CD8-positive, alpha-beta memory T cell (primary cell): ENCODE measurements around the gene AJAP1. TPM values are rescaled to one million over a fixed set of nuclear protein-coding genes. Genes with fewer than 3 reads are reported as not detected.

Experiments used
- CTCF ChIA-PET: fragments of 350-600 bp; sonication (Branson Sonifier 250); formaldehyde crosslinking; loops from one replicate; lab custom pipeline; 2021; ENCODE audit warnings: antibody characterized with exemption; lab: Charles Lee
- POLR2A ChIA-PET: fragments of 350-600 bp; sonication (Branson Sonifier 250); formaldehyde crosslinking; loops from one replicate; lab custom pipeline; 2021; ENCODE audit warnings: antibody characterized with exemption; lab: Charles Lee
- DNase-seq, 5 donors: peaks; one replicate each; pipeline versions ENCODE4 v3.0.0 to v3.0.0-alpha.2; 2020 to 2022; ENCODE audit warnings: mixed read lengths in 1 of 5
- H3K27ac ChIP-seq: one replicate; pipeline ENCODE4 v1.7.0; 2013; ENCODE audit warnings: low read depth, mild to moderate bottlenecking, low read length, moderate library complexity
- H3K27me3 ChIP-seq: 2 replicates; pipeline ENCODE4 v1.7.0; 2013; ENCODE audit warnings: low read length, mild to moderate bottlenecking; ENCODE audit not compliant: insufficient read depth, poor library complexity, severe bottlenecking
- H3K36me3 ChIP-seq: 2 replicates; pipeline ENCODE4 v1.7.0; 2013; ENCODE audit warnings: mild to moderate bottlenecking, low read length, moderate library complexity; ENCODE audit not compliant: insufficient read depth
- H3K4me1 ChIP-seq: 2 replicates; pipeline ENCODE4 v1.7.0; 2013; ENCODE audit warnings: mild to moderate bottlenecking, low read length, moderate library complexity; ENCODE audit not compliant: insufficient read depth
- H3K4me3 ChIP-seq: 2 replicates; pipeline ENCODE4 v1.7.0; 2013; ENCODE audit warnings: mild to moderate bottlenecking, low read length
- H3K9me3 ChIP-seq: 2 replicates; pipeline ENCODE4 v1.7.0; 2013; ENCODE audit warnings: mild to moderate bottlenecking, low read length
- H3K27ac Mint-ChIP-seq, 8 donors: one replicate each; pipeline ENCODE4 v1.8.0; 2020 to 2021; ENCODE audit warnings: mixed read lengths in 8 of 8, mild to moderate bottlenecking in 6 of 8, inconsistent platforms in 3 of 8, moderate library complexity in 3 of 8
- H3K27me3 Mint-ChIP-seq, 2 donors: one replicate each; pipeline ENCODE4 v1.8.0; 2020 to 2021; ENCODE audit warnings: mixed read lengths in 2 of 2, mild to moderate bottlenecking in 1 of 2, moderate library complexity in 1 of 2
- H3K36me3 Mint-ChIP-seq, 3 donors: one replicate each; pipeline ENCODE4 v1.8.0; 2020 to 2021; ENCODE audit warnings: mixed read lengths in 3 of 3, inconsistent platforms in 1 of 3, mild to moderate bottlenecking in 1 of 3
- H3K4me1 Mint-ChIP-seq, 3 donors: one replicate each; pipeline ENCODE4 v1.8.0; 2020 to 2021; ENCODE audit warnings: mixed read lengths in 3 of 3, inconsistent platforms in 1 of 3, mild to moderate bottlenecking in 1 of 3
- H3K4me3 Mint-ChIP-seq, 7 donors: one replicate each; pipeline ENCODE4 v1.8.0; 2020 to 2021; ENCODE audit warnings: mixed read lengths in 7 of 7, mild to moderate bottlenecking in 6 of 7, moderate library complexity in 4 of 7, inconsistent platforms in 2 of 7
- H3K9me3 Mint-ChIP-seq, 5 donors: one replicate each; pipeline ENCODE4 v1.8.0; 2020 to 2022; ENCODE audit warnings: mixed read lengths in 5 of 5, mild to moderate bottlenecking in 3 of 5, moderate library complexity in 2 of 5, inconsistent platforms in 1 of 5
- polyA plus RNA-seq: library from polyadenylated mRNA; unstranded; fragments of 300-500 nt; fragmentation: Illumina TruSeq; gene quantifications from one replicate; pipeline ENCODE4 v1.2.3, GENCODE V29; 2021
- total RNA-seq, 2 experiments: library from RNA; stranded (reverse); gene quantifications; one replicate each; pipeline ENCODE4 v1.2.3, GENCODE V29; 2021

AJAP1 gene
- total and polyA plus RNA-seq, 3 experiments from 2014 or later, result not detected

DNA sequence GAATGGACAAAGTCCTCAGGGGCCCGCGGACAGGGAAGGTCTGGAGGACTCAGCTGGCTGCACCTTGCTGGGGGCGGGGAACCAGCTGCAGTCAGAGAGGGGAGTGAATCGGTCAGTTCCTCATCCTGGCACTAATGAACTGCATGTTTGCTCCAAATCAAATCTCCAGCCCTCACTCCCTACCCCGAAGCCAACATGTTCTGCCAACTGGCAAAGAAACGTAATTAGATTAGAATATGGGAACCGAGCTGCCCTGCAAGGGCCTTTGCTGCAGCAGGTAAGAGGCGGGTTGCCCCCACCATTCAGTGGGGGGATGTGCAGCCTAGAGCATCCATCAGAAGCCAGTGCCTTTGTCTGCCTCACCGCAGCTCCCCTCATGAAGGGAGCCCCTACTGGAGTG, 121.1 kb downstream of the AJAP1 start:
- no peak overlapping the region for H3K4me3 Mint-ChIP-seq
- CTCF ChIA-PET, result no interaction called here
- no peak overlapping the region for H3K4me3 ChIP-seq
- H3K9me3 ChIP-seq, result no peaks in the 10 kb centered on the region
- no peaks in the 10 kb centered on the region for H3K4me1 Mint-ChIP-seq
- H3K36me3 ChIP-seq, result no peaks in the 10 kb centered on the region
- no peak for DNase-seq
- H3K36me3 Mint-ChIP-seq, result no peaks in the 10 kb centered on the region
- H3K27ac Mint-ChIP-seq, result peak overlapping the region in 1 of 8 donors; percentile 71
- H3K27me3 Mint-ChIP-seq, result peaks cover 0 to 4% of the 10 kb centered on the region in 2 donors
- H3K27me3 ChIP-seq, result no peaks in the 10 kb centered on the region
- H3K4me1 ChIP-seq, result no peaks in the 10 kb centered on the region
- H3K27ac ChIP-seq, result no peak overlapping the region
- POLR2A ChIA-PET, result no interaction called here
- H3K9me3 Mint-ChIP-seq, result no peaks in the 10 kb centered on the region

DNA sequence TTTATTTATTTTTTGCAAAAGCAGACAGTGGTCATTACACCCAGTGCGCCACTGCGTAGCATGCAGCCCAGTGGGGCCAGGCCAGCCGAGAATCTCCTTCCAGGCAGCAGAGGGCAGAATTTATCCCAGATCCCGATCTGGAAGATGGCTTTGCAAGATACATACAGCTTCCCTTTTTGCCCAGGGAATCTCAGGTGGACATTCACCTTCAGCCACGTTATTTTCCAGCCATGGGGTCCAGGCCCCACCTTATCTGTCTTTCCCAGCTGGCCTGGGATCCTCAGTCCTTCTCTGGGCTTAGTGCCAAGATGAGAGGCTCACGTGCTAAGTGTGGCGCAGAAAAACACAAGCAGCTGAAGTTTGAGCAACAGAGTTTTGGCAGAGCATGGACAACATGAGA, 123.6 kb downstream of the AJAP1 start:
- Histone ChIP-seq H3K27ac (no peak overlapping the region), H3K4me3 (no peak overlapping the region), H3K4me1 (no peaks in the 10 kb centered on the region), H3K36me3 (no peaks in the 10 kb centered on the region), H3K27me3 (no peaks in the 10 kb centered on the region), H3K9me3 (no peaks in the 10 kb centered on the region)
- ChIA-PET POLR2A (no interaction called here), CTCF (no interaction called here)
- Mint-ChIP-seq H3K36me3 (no peaks in the 10 kb centered on the region), H3K27me3 (peaks cover 0 to 4% of the 10 kb centered on the region in 2 donors), H3K9me3 (no peaks in the 10 kb centered on the region), H3K27ac (no peak overlapping the region), H3K4me1 (no peaks in the 10 kb centered on the region), H3K4me3 (no peak overlapping the region)
- DNase-seq, result no peak

DNA sequence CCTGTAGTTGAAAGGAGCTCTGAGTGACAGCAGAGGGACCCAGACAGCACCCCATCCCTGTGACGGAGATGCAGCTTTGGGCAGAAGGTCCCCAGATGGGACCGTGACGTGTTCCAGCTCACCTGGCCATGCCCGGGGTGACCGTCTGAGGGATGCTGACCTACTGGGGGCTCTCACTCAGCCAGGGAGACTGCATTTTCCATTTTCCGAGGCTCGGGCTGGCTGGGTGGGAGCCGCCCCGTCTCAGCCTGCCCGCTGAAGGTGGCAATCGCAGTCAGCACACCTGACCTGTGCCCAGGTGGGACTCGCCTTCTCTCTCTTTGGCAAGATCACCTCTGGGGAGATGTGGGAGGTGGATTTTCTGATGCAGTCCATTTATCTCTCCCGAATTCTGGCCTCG, 127.2 kb downstream of the AJAP1 start:
- no peaks in the 10 kb centered on the region for H3K27me3 ChIP-seq
- no peaks in the 10 kb centered on the region for H3K9me3 Mint-ChIP-seq
- POLR2A ChIA-PET, result no interaction called here
- no peaks in the 10 kb centered on the region for H3K36me3 ChIP-seq
- peaks cover 0 to 4% of the 10 kb centered on the region in 2 donors for H3K27me3 Mint-ChIP-seq
- no peak overlapping the region for H3K4me3 ChIP-seq
- no peaks in the 10 kb centered on the region for H3K4me1 Mint-ChIP-seq
- no peaks in the 10 kb centered on the region for H3K4me1 ChIP-seq
- DNase-seq, result no peak
- H3K27ac Mint-ChIP-seq, result peak overlapping the region in 1 of 8 donors; percentile 70
- CTCF ChIA-PET, result no interaction called here
- H3K36me3 Mint-ChIP-seq, result no peaks in the 10 kb centered on the region
- H3K9me3 ChIP-seq, result no peaks in the 10 kb centered on the region
- no peak overlapping the region for H3K27ac ChIP-seq
- H3K4me3 Mint-ChIP-seq, result no peak overlapping the region

DNA sequence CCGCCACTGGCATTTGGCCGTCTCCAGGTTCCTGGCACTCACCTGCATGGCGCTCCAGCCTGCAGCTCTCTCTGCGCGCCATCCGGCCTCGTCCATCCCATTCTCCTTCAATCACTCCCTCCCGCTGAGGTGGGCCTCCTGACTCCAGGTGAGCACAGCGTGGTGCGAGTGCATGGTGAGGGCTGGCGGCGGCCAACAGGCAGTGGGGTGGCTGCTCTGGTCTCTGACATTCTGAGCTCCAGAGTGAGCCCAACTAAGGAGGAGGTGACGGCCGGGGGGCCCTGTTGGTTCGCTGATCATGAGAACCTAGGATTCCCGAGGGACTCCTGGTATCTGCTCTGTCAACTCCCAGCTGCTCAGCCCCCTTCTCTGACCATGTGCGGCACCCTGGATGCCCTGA, 130.4 kb downstream of the AJAP1 start:
- CTCF ChIA-PET, result no interaction called here
- POLR2A ChIA-PET, result no interaction called here

DNA sequence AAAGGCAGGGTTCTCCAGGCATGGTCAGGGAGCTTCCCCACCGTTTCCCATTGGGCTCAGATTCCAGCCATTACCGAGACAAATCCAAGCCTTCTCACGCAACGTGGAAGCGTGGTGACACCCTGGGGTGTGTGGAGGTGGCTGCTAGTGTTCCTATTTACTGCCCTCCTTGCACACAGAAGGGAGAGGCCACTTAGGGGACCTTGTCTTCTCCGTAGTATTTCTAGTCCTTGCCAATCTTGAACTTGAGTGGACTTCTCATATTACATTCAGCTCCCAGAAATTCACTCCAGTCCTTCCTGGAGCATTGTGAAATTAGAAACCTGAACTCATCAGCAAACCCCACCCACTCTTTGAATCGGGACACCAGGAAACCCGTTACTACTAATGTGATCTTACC, 131.6 kb downstream of the AJAP1 start:
- H3K4me1 ChIP-seq, result no peaks in the 10 kb centered on the region
- no peaks in the 10 kb centered on the region for H3K36me3 ChIP-seq
- Mint-ChIP-seq H3K4me1 (no peaks in the 10 kb centered on the region), H3K27me3 (peaks cover 2 to 17% of the 10 kb centered on the region in 2 donors), H3K27ac (no peak overlapping the region), H3K9me3 (no peaks in the 10 kb centered on the region), H3K4me3 (no peak overlapping the region), H3K36me3 (no peaks in the 10 kb centered on the region)
- H3K9me3 ChIP-seq, result no peaks in the 10 kb centered on the region
- POLR2A ChIA-PET, result no interaction called here
- H3K27ac ChIP-seq, result no peak overlapping the region
- DNase-seq, result no peak
- CTCF ChIA-PET, result no interaction called here
- H3K4me3 ChIP-seq, result no peak overlapping the region
- no peaks in the 10 kb centered on the region for H3K27me3 ChIP-seq

More for the DNA sequence above, 130.4 kb downstream of the AJAP1 start:
- Mint-ChIP-seq H3K4me1 (no peaks in the 10 kb centered on the region), H3K27me3 (peaks cover 4 to 14% of the 10 kb centered on the region in 2 donors), H3K27ac (peak overlapping the region in 1 of 8 donors; percentile 51), H3K36me3 (no peaks in the 10 kb centered on the region), H3K4me3 (no peak overlapping the region), H3K9me3 (no peaks in the 10 kb centered on the region)
- Histone ChIP-seq H3K27ac (no peak overlapping the region), H3K4me1 (no peaks in the 10 kb centered on the region), H3K27me3 (no peaks in the 10 kb centered on the region), H3K9me3 (no peaks in the 10 kb centered on the region), H3K4me3 (no peak overlapping the region), H3K36me3 (no peaks in the 10 kb centered on the region)
- no peak for DNase-seq

DNA sequence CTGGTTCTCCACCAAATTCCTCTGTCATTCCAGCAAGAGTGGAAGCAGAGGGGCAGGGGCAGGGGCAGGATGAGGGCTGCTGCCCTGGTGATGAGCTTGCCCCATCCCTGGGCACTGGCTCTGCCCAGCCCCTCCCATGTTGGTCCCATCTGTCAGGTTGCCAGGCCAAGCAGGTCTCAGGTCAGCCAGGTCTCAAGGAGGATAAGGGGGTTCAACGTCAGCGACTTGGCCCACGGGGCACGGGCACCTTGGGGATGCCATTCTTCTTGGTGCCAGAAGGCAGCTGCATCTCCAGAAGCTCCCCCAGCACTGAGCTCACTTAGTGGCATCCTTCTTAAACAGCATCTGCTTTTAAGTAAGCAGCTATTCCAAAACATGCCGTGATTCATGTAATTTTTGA, 133.1 kb downstream of the AJAP1 start:
- Mint-ChIP-seq H3K36me3 (no peaks in the 10 kb centered on the region), H3K27ac (no peak overlapping the region), H3K4me3 (no peak overlapping the region), H3K4me1 (no peaks in the 10 kb centered on the region), H3K9me3 (no peaks in the 10 kb centered on the region), H3K27me3 (peaks cover 2 to 17% of the 10 kb centered on the region in 2 donors)
- Histone ChIP-seq H3K27ac (no peak overlapping the region), H3K9me3 (no peaks in the 10 kb centered on the region), H3K36me3 (no peaks in the 10 kb centered on the region), H3K27me3 (no peaks in the 10 kb centered on the region), H3K4me3 (no peak overlapping the region), H3K4me1 (no peaks in the 10 kb centered on the region)
- POLR2A ChIA-PET, result no interaction called here
- no peak for DNase-seq
- CTCF ChIA-PET, result no interaction called here

DNA sequence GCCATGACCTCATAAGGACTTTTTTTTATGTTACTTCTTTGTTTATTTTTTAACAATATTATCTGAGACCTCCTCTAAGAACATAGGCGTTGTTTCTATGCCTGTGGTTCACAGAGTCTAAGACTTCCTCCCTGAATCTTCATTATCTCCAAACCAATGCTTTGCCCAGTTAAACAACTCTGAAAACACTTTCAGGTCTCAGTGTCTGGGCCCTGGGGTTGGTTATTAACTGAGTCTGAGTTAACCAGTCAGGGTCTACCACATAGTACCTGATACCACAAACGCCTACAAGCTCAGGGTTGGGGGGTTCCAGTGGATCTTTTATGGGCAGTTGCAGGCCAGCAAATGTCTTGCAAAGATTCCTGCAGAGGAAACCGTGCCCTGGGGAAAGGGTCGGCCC, 138.2 kb downstream of the AJAP1 start:
- POLR2A ChIA-PET, result no interaction called here
- H3K4me1 Mint-ChIP-seq, result no peaks in the 10 kb centered on the region
- DNase-seq, result no peak

DNA sequence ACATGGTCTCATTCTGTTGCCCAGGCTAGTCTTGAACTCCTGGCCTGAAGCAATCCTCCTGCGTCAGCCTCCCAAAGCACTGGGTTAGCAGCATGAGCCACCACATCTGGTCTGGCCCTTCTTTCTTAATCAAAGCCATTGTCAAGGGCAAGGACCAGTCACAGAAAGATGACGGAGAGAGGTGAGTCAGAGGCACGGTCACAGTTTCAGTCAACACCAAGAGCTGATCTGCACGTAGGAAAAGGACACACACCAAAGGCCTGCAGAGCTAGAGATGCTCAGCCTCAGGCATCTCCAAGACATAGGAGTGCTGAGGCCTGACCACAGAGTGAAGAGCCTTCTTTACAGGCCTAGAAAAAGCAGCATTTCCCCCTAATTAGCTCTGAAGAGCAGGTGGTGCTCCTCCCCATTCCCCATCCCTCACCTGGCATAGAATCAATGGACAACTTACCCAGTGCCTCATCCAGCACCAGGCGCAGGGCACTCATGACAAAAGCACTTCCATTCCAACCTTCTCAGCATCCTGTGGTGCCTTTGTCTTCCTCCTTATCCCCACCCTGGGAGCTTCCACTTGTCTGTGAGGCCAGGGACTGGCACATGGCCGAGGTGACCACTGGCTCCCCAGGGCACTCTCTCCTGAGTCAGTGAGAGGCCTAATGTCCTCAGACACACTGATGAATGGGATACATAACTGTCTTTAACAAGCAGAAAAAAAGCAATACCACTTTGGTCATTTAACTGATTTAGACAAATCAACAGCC, 139.8 kb downstream of the AJAP1 start:
- Mint-ChIP-seq H3K4me1 (no peaks in the 10 kb centered on the region), H3K9me3 (peaks cover 0 to 2% (median 0%) of the 10 kb centered on the region in 5 donors), H3K27me3 (peaks cover 9 to 11% of the 10 kb centered on the region in 2 donors), H3K27ac (no peak overlapping the region), H3K4me3 (no peak overlapping the region), H3K36me3 (no peaks in the 10 kb centered on the region)
- Histone ChIP-seq H3K9me3 (no peaks in the 10 kb centered on the region), H3K27me3 (no peaks in the 10 kb centered on the region), H3K27ac (no peak overlapping the region), H3K4me1 (no peaks in the 10 kb centered on the region), H3K4me3 (no peak overlapping the region), H3K36me3 (no peaks in the 10 kb centered on the region)
- POLR2A ChIA-PET, result no interaction called here
- no peak for DNase-seq
- CTCF ChIA-PET, result no interaction called here

More for the DNA sequence above, 138.2 kb downstream of the AJAP1 start:
- Mint-ChIP-seq H3K36me3 (no peaks in the 10 kb centered on the region), H3K4me3 (no peak overlapping the region), H3K27ac (no peak overlapping the region), H3K9me3 (no peaks in the 10 kb centered on the region), H3K27me3 (peaks cover 6 to 17% of the 10 kb centered on the region in 2 donors)
- H3K27ac ChIP-seq, result no peak overlapping the region
- no peaks in the 10 kb centered on the region for H3K36me3 ChIP-seq
- no peak overlapping the region for H3K4me3 ChIP-seq
- H3K4me1 ChIP-seq, result no peaks in the 10 kb centered on the region
- no peaks in the 10 kb centered on the region for H3K9me3 ChIP-seq
- no peaks in the 10 kb centered on the region for H3K27me3 ChIP-seq
- CTCF ChIA-PET, result no interaction called here
